ENCODE results near the gene GNA15. TPM values are rescaled to one million over a fixed set of nuclear protein-coding genes. Genes with fewer than 3 reads are reported as not detected.
A peak's percentile ranks its signal among the peaks of the same experiment; 100 is the strongest.

The GNA15 gene
- total RNA-seq, 4 donors from 2014 or later = 72.7 to 186 (median 132) TPM

DNA sequence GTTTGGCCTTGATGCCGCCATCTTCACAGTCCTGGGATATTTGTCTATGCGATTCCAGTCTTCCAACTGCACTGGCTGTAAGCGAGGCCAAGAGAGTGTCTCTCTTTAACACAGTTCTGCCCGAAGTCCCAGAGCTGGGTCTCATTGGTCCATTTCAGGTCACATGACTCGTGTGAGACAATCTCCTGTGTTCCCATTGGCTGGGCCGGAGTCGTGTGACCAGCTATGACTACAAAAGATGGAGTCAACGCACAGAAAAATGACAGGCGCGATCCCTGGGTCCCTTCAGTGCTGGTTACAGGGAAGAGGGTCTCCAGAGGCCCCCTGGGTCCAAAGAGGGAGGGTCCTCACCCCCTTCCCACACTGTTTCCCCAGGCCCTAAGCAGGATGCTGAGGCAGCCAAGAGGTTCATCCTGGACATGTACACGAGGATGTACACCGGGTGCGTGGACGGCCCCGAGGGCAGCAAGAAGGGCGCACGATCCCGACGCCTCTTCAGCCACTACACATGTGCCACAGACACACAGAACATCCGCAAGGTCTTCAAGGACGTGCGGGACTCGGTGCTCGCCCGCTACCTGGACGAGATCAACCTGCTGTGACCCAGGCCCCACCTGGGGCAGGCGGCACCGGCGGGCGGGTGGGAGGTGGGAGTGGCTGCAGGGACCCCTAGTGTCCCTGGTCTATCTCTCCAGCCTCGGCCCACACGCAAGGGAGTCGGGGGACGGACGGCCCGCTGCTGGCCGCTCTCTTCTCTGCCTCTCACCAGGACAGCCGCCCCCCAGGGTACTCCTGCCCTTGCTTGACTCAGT lies 26.8 kb downstream of the GNA15 start:
- Histone ChIP-seq H3K4me3 (no peak overlapping the region), H3K9me3 (no peaks in the 10 kb centered on the region), H3K27me3 (no peaks in the 10 kb centered on the region), H3K27ac (no peak overlapping the region), H3K4me1 (peaks cover 0 to 14% (median 0%) of the 10 kb centered on the region in 3 donors), H3K36me3 (peaks cover 0 to 88% (median 4%) of the 10 kb centered on the region in 3 donors)
- TF ChIP-seq, protein P1, sequence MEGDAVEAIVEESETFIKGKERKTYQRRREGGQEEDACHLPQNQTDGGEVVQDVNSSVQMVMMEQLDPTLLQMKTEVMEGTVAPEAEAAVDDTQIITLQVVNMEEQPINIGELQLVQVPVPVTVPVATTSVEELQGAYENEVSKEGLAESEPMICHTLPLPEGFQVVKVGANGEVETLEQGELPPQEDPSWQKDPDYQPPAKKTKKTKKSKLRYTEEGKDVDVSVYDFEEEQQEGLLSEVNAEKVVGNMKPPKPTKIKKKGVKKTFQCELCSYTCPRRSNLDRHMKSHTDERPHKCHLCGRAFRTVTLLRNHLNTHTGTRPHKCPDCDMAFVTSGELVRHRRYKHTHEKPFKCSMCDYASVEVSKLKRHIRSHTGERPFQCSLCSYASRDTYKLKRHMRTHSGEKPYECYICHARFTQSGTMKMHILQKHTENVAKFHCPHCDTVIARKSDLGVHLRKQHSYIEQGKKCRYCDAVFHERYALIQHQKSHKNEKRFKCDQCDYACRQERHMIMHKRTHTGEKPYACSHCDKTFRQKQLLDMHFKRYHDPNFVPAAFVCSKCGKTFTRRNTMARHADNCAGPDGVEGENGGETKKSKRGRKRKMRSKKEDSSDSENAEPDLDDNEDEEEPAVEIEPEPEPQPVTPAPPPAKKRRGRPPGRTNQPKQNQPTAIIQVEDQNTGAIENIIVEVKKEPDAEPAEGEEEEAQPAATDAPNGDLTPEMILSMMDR (IDR thresholded peaks at IDR 0.05) = no peak
- no peak for TF ChIP-seq POLR2A (IDR thresholded peaks at IDR 0.05)
- 57 to 78% methylated on average over 7 to 20 of the region's 38 CpGs for WGBS, 2 donors
- intact Hi-C loops (cut with DNase I) = loop anchor here (5.0 kb wide), 1 partner anchor 85 kb away; no protein-coding TSS in a partner anchor
- no peak for DNase-seq

DNA sequence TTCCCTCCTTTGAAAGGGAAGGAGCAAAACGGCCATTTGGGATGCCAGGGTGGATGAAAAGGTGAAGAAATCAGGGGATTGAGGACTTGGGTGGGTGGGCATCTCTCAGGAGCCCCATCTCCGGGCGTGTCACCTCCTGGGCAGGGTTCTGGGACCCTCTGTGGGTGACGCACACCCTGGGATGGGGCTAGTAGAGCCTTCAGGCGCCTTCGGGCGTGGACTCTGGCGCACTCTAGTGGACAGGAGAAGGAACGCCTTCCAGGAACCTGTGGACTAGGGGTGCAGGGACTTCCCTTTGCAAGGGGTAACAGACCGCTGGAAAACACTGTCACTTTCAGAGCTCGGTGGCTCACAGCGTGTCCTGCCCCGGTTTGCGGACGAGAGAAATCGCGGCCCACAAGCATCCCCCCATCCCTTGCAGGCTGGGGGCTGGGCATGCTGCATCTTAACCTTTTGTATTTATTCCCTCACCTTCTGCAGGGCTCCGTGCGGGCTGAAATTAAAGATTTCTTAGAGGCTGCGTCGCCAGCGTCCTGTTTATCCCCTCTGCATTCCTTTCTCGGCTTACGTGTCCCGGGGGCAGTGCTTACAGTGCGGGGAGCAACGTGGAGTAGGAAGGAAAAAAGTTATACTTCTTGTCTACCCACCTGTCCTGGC lies 27.5 kb downstream of the GNA15 start:
- intact Hi-C loops (cut with DNase I) = loop anchor here (5.0 kb wide), 1 partner anchor 86 kb away; no protein-coding TSS in a partner anchor
- 30 to 33% methylated on average over 9 to 24 of the region's 27 CpGs for WGBS, 2 donors
- no peaks in the 10 kb centered on the region for H3K27me3 ChIP-seq
- no peak overlapping the region for H3K4me3 ChIP-seq
- TF ChIP-seq POLR2A (IDR thresholded peaks at IDR 0.05) = no peak
- TF ChIP-seq, protein P1 (IDR thresholded peaks at IDR 0.05) = peak; percentile 75 to 94 (median 86)
- H3K4me1 ChIP-seq = peaks cover 0 to 14% (median 0%) of the 10 kb centered on the region in 3 donors
- H3K36me3 ChIP-seq = peaks cover 0 to 81% (median 0%) of the 10 kb centered on the region in 3 donors
- no peaks in the 10 kb centered on the region for H3K9me3 ChIP-seq
- H3K27ac ChIP-seq = no peak overlapping the region
- DNase-seq = no peak

DNA sequence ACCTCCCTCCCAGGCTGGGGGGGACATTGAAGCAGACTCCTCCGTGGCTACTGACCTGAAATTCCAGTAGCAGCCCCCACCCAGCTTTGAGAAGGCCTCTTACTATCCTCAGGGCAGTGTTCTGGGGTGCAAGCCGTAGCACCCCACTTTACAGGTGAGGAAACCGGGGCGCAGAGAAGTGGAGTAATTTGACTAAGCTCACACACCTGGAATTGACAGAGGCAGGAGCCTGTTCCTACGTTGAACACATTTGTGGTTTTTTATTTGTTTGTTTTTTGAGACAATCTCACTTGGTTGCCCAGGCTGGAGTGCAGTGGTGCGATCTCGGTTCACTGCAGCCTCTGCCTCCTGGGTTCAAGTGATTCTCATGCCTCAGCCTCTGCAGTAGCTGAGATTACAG lies 28.1 kb downstream of the GNA15 start:
- no peak overlapping the region for H3K27ac ChIP-seq
- H3K36me3 ChIP-seq = peaks cover 0 to 75% (median 0%) of the 10 kb centered on the region in 3 donors
- no peak for DNase-seq
- H3K4me1 ChIP-seq = peaks cover 0 to 14% (median 0%) of the 10 kb centered on the region in 3 donors
- no peaks in the 10 kb centered on the region for H3K9me3 ChIP-seq
- H3K27me3 ChIP-seq = no peaks in the 10 kb centered on the region
- no peak overlapping the region for H3K4me3 ChIP-seq
- intact Hi-C loops (cut with DNase I) = loop anchor here (5.0 kb wide), 1 partner anchor 87 kb away; no protein-coding TSS in a partner anchor
- 62 to 78% methylated on average over 6 to 7 of the region's 7 CpGs for WGBS, 2 donors
- TF ChIP-seq, protein P1 (IDR thresholded peaks at IDR 0.05) = no peak
- no peak for TF ChIP-seq POLR2A (IDR thresholded peaks at IDR 0.05)

DNA sequence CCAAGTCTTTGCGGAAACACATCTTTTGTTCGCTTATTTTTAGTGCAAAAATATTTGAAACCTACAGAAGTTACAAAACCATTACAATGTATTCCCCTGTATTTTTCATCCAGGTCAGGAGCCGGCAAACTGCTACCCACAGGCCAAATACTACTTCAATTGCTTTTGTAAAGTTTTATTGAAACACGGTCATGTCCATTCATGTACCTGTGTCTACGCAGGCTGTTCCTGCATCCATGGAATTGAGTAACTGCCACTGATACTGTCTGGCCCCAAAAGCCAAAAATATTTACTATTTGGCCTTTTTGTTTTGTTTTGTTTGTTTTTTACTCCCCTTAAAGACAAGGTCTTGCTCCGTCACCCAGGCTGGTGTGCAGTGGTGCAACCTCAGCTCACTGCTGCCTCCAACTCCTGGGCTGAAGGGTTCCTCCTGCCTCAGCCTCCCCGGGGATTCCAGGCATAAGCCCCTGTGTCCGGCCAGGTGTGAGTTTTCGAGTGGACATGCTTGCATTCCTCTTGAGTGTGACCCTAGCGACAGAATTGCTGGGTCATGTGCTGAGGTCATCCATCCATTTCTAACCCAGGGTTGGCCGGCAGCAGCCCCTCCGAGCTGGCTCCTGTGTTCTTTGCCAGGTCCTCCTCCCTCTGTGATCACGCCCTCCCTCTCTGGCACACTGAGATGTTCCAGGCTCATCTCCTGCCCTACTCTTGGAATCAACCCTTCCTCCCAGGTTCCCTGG lies 31.9 kb downstream of the GNA15 start:
- peaks cover 0 to 23% (median 0%) of the 10 kb centered on the region in 3 donors for H3K4me1 ChIP-seq
- no peak for TF ChIP-seq POLR2A (IDR thresholded peaks at IDR 0.05)
- TF ChIP-seq, protein P1 (IDR thresholded peaks at IDR 0.05) = no peak
- DNase-seq = no peak
- intact Hi-C loops (cut with DNase I) = no loop called here
- 55 to 60% methylated on average over 9 to 13 of the region's 13 CpGs for WGBS, 2 donors
- H3K4me3 ChIP-seq = no peak overlapping the region
- no peaks in the 10 kb centered on the region for H3K9me3 ChIP-seq
- peaks cover 0 to 38% (median 0%) of the 10 kb centered on the region in 3 donors for H3K36me3 ChIP-seq
- H3K27me3 ChIP-seq = no peaks in the 10 kb centered on the region
- H3K27ac ChIP-seq = no peak overlapping the region

Measured in esophagus squamous epithelium (tissue), 5 donors.